IPS DF 6.9 (cell line): ENCODE measurements around the gene EXOC4.

ENCODE experiments used
- DNase-seq: peaks from one replicate; pipeline ENCODE4 v3.0.0-alpha.2; 2013; ENCODE audit warnings: low read depth, low spot score
- H3K27ac ChIP-seq: one replicate; pipeline ENCODE4 v1.5.1; 2013; ENCODE audit warnings: low read length, control low read depth
- H3K27me3 ChIP-seq: 2 replicates; pipeline ENCODE4 v1.6.1; 2013; ENCODE audit warnings: mild to moderate bottlenecking, low read length; ENCODE audit not compliant: control insufficient read depth, insufficient read depth
- H3K36me3 ChIP-seq: 2 replicates; pipeline ENCODE4 v1.6.1; 2013; ENCODE audit warnings: low read length; ENCODE audit not compliant: control insufficient read depth, insufficient read depth
- H3K4me1 ChIP-seq: 2 replicates; pipeline ENCODE4 v1.6.1; 2013; ENCODE audit warnings: low read length; ENCODE audit not compliant: control insufficient read depth, insufficient read depth
- H3K4me3 ChIP-seq: 2 replicates; pipeline ENCODE4 v1.5.1; 2013; ENCODE audit warnings: mild to moderate bottlenecking, low read length
- H3K9me3 ChIP-seq: 2 replicates; pipeline ENCODE4 v1.6.1; 2013; ENCODE audit warnings: low read length, inconsistent platforms; ENCODE audit not compliant: control insufficient read depth, insufficient read depth
- WGBS: extraction: QIAGEN DNeasy Blood & Tissue Kit; methylation state at CpG from one replicate; pipeline ENCODE4 v1.1.7; 2013; ENCODE audit warnings: mixed read lengths, missing lambda C conversion rate; ENCODE audit not compliant: insufficient read length, insufficient coverage; 5-methylcytosine and 5-hydroxymethylcytosine counted together

Gene EXOC4

GRCh38 chr7:133683182-133683454 lies 430.2 kb downstream of the EXOC4 start:
- Histone ChIP-seq H3K36me3 (no peaks in the 10 kb centered on the region), H3K9me3 (no peaks in the 10 kb centered on the region), H3K4me1 (no peaks in the 10 kb centered on the region), H3K27ac (no peak overlapping the region), H3K27me3 (no peaks in the 10 kb centered on the region), H3K4me3 (no peak overlapping the region)
- no CpG with 5 or more reads among the region's 2 CpGs for WGBS
- DNase-seq, result no peak

DNA sequence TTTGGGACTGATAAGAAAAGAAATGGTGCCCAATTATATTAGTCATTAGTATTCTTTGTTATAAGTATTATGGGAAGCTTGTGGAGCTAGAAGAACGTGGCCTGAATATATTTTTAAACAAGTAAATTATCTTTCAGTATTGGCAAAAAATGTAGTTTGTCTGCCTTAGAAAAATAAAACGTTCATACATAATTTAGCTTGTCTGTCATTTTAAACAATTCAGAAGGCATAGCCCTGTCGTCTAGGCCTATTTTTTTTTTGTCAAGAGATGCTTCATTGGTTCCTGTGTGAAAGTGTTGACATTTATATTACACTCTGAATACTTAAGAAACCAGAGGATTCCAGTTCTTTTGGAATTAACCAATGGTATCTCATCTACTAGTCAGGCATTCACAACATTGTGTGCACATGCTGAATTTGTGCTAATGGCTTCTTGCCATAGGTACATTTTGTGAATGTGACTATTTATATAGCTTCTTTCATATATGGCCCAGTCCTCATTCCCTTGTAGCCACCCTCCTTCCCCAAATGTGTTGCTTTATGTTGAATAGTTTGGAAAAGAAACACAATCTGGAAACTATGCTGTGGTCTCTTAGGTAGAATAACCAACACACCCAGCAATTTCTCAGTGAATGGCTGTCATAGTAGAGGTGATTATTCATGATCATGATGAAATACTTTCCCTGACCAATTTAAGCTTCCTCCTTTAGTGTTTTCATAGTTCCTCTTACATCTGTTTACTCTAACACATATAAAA lies 435.8 kb downstream of the EXOC4 start:
- H3K4me3 ChIP-seq, result no peak overlapping the region
- no peak overlapping the region for H3K27ac ChIP-seq
- no peaks in the 10 kb centered on the region for H3K9me3 ChIP-seq
- DNase-seq, result no peak
- no peaks in the 10 kb centered on the region for H3K36me3 ChIP-seq
- H3K27me3 ChIP-seq, result no peaks in the 10 kb centered on the region
- no CpG with 5 or more reads among the region's 3 CpGs for WGBS
- H3K4me1 ChIP-seq, result no peaks in the 10 kb centered on the region

DNA sequence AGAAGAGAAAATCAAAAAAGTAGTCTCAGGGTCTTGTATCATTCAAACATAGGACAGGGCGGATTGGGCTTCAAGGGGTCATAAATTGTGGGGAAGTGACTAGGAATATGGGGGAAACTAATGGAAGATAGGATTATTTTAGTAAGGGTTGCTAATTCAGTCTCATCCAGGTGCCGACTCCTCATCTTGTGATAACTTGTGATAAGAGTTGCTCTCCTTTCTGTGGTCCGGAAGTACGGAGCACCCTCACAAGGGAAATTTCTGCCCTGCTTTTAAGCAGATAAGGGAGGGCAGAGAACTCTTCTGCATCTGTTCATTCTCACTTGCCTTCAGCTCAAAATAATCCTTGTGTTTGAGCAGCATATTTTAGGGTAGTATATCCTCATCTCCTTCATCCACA lies 437.9 kb downstream of the EXOC4 start:
- H3K4me1 ChIP-seq, result no peaks in the 10 kb centered on the region
- no peaks in the 10 kb centered on the region for H3K27me3 ChIP-seq
- H3K27ac ChIP-seq, result no peak overlapping the region
- H3K4me3 ChIP-seq, result no peak overlapping the region
- no CpG with 5 or more reads among the region's 4 CpGs for WGBS
- DNase-seq, result no peak
- H3K9me3 ChIP-seq, result no peaks in the 10 kb centered on the region
- no peaks in the 10 kb centered on the region for H3K36me3 ChIP-seq

- H3K9me3 ChIP-seq, result no peaks in the 10 kb centered on the region
- no peaks in the 10 kb centered on the region for H3K36me3 ChIP-seq
- H3K4me3 ChIP-seq, result no peak overlapping the region
- DNase-seq, result no peak
- no CpG with 5 or more reads among the region's 4 CpGs for WGBS
- H3K4me1 ChIP-seq, result no peaks in the 10 kb centered on the region
- no peaks in the 10 kb centered on the region for H3K27me3 ChIP-seq
- H3K27ac ChIP-seq, result no peak overlapping the region
Measured at GRCh38 chr7:133691727-133692610, 439.1 kb downstream of the EXOC4 start.

DNA sequence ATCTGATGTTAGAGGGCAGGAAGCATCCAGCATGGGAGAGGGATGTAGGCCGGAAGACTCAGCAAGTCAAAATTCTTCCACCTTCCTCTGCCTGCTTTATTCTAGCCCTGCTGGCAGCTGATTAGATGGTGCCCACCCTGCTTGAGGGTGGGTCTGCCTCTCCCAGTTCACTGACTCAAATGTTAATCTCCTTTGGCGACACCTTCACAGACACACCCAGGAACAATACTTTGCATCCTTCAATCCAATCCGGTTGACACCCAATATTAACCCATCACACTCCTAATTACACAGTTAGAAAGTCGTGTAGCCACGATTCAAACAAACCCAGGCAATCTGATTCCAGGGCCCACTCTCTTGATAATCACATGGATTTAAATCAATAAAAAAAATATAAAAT lies 440.4 kb downstream of the EXOC4 start:
- Histone ChIP-seq H3K27ac (no peak overlapping the region), H3K4me3 (no peak overlapping the region), H3K27me3 (no peaks in the 10 kb centered on the region), H3K4me1 (peaks cover 1% of the 10 kb centered on the region; the same call in 1 of the 2 replicates), H3K36me3 (no peaks in the 10 kb centered on the region), H3K9me3 (no peaks in the 10 kb centered on the region)
- WGBS, result no CpG with 5 or more reads among the region's 5 CpGs
- DNase-seq, result no peak

DNA sequence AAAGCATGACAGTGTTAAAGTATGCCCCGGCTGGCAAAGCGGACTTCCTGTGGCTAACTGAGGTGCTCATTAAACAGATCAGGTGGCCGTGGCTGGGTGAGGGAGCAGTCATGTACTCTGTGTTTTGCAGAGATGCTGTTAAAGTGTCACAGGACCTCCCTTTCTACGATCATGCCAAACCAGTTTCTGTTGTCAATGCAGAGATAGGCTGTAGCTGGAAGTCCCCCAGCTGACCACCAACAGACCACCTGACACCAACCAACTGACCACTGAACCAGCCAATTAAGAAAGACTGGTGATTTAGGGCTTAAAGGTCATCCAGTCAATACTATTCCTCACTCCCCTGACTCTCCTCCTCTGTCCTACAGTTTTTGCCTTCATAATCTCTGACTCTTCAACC lies 443.2 kb downstream of the EXOC4 start:
- WGBS, result no CpG with 5 or more reads among the region's 4 CpGs
- Histone ChIP-seq H3K27ac (no peak overlapping the region), H3K4me3 (no peak overlapping the region), H3K27me3 (no peaks in the 10 kb centered on the region), H3K4me1 (peaks cover 1% of the 10 kb centered on the region; the same call in 1 of the 2 replicates), H3K36me3 (no peaks in the 10 kb centered on the region), H3K9me3 (no peaks in the 10 kb centered on the region)
- no peak for DNase-seq

- no peak overlapping the region for H3K4me3 ChIP-seq
- no peaks in the 10 kb centered on the region for H3K36me3 ChIP-seq
- H3K9me3 ChIP-seq, result no peaks in the 10 kb centered on the region
- H3K4me1 ChIP-seq, result peaks cover 2% of the 10 kb centered on the region; the same call in 1 of the 2 replicates
- no peak for DNase-seq
- no peak overlapping the region for H3K27ac ChIP-seq
- H3K27me3 ChIP-seq, result no peaks in the 10 kb centered on the region
- WGBS, result no CpG with 5 or more reads among the region's 4 CpGs
Measured at GRCh38 chr7:133697585-133697984, 444.7 kb downstream of the EXOC4 start.

DNA sequence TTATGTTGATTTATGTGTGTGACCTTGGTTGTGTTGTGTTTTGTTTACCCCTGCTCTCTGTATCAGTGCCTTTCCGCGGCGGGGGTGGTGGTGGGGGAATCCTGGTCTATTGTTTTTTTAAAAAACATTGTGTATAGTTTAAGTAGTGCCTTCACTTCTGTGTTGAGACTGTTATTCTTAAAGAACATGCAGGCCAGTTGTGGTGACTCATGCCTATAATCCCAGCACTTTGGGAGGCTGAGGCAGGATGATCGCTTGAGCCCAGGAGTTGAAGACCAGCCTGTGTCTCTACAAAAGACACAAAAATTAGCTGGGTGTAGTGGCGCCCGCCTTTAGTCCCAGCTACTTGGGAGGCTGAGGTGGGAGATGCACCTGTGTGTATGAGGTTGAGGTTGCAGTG lies 445.2 kb downstream of the EXOC4 start:
- WGBS, result no CpG with 5 or more reads among the region's 6 CpGs
- no peak overlapping the region for H3K4me3 ChIP-seq
- no peaks in the 10 kb centered on the region for H3K9me3 ChIP-seq
- H3K4me1 ChIP-seq, result peaks cover 2% of the 10 kb centered on the region; the same call in 1 of the 2 replicates
- H3K36me3 ChIP-seq, result no peaks in the 10 kb centered on the region
- no peaks in the 10 kb centered on the region for H3K27me3 ChIP-seq
- no peak overlapping the region for H3K27ac ChIP-seq
- no peak for DNase-seq

GRCh38 chr7:133699386-133699785 lies 446.5 kb downstream of the EXOC4 start:
- H3K4me3 ChIP-seq, result no peak overlapping the region
- no peak overlapping the region for H3K27ac ChIP-seq
- H3K27me3 ChIP-seq, result no peaks in the 10 kb centered on the region
- no peak for DNase-seq
- H3K36me3 ChIP-seq, result no peaks in the 10 kb centered on the region
- no CpG with 5 or more reads among the region's 4 CpGs for WGBS
- no peaks in the 10 kb centered on the region for H3K9me3 ChIP-seq
- H3K4me1 ChIP-seq, result peaks cover 2% of the 10 kb centered on the region; the same call in 1 of the 2 replicates

GRCh38 chr7:133702078-133702477 lies 449.2 kb downstream of the EXOC4 start:
- H3K27ac ChIP-seq, result no peak overlapping the region
- WGBS, result 100% methylated on average over 1 of the region's 7 CpGs
- no peak overlapping the region for H3K4me3 ChIP-seq
- DNase-seq, result no peak
- peaks cover 2% of the 10 kb centered on the region; the same call in 1 of the 2 replicates for H3K4me1 ChIP-seq
- no peaks in the 10 kb centered on the region for H3K27me3 ChIP-seq
- H3K9me3 ChIP-seq, result no peaks in the 10 kb centered on the region
- no peaks in the 10 kb centered on the region for H3K36me3 ChIP-seq
